ENCODE measurements around the gene LDLRAD3.
"Not testable (repeated sequence)": the region's sequence is repeated elsewhere in the genome, so short reads cannot be mapped to it uniquely, and the experiment has no call there.

The LDLRAD3 gene

DNA sequence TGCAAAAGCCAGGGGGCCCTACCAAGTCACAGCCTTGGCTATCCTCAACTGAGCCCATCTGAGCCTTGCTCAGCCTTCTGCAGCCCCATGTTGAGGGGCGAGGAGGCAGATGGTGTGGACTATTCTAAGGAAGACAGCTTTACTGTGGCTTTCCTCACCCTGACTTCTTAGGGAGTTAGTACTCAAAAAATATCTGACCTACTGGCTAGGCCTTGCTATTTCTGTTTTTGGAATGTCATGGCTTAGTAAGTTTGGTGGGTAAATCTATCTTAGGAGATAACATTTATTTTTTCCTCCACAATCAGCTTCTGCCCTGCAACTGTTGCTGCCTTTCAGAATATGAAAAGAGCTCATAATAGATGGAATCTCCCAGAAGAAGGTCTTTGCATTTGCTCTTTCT, 80.9 kb downstream of the LDLRAD3 start:
- peak in 1 of 2 experiments; percentile 1 for DNase-seq

- DNase-seq, result no peak
These were observed 82.6 kb downstream of the LDLRAD3 start for GRCh38 chr11:36026315-36026968.

DNA sequence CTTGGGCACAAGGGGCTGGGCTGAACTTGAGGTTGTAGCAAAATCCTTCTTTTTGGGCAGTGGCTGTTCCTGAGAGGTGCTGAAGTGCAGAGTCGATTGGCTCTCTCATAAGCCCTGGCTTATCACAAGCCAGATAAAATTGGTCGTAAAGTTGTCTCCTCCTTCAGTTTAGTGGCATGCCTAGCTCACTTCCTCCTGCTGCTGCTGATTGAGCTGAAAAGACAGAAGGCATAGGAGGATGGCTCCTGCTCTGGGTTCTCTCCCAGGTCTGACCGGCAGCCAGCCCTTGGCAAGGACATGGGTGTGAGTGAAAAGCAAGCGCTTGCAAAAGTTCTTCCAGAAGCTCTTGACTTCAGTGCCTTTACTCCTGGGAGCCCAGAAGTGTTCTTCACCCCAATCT, 83.9 kb downstream of the LDLRAD3 start:
- DNase-seq, result no peak

DNA sequence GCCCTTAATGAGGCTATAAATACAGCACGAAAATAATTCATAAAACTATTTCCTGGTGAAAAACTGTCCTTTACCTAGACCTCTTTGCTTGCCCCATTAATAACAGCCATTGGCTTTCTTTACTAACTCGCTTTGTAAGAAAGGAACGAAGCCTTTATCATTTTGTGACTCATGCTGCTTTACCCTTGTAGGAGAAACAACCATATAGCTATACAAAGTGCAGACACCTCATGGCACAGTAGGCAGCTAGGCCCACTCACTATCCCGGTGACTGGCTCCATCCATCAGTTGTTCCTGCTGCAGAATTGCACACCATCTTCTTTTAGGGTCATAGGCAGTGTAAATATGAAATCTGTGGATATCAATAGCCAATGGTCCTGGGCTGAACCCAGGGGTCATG, 85.8 kb downstream of the LDLRAD3 start:
- DNase-seq, result no peak

DNA sequence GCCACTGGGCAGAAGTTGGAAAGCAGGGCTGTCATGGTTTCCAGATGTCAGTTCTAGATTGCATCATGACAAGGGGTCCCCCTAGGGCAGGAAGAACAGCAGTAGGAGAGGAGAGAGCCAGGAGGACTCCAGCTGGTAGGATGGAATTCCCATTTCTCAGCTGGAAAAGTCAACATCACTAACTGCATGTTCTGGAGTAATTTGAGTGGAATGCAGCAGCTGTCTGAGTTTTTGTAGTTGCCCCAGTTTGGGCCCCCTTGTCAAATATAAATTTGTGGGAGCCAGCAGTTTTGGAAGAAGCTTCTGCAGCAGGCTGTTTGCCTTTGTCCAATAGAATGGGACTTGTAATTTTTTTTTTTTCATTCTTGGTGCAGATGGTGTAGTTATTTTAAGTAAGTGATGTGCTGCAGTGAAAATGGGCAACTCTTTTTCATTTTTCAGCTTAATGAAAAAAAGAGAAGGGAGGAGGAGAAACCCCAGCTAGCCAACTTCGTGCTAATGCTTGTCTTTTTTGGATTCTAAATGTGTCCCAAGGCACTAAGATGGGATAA, 86.9 kb downstream of the LDLRAD3 start:
- DNase-seq, result no peak

- no peak for DNase-seq
These were observed 89.4 kb downstream of the LDLRAD3 start for GRCh38 chr11:36033082-36033751.

DNA sequence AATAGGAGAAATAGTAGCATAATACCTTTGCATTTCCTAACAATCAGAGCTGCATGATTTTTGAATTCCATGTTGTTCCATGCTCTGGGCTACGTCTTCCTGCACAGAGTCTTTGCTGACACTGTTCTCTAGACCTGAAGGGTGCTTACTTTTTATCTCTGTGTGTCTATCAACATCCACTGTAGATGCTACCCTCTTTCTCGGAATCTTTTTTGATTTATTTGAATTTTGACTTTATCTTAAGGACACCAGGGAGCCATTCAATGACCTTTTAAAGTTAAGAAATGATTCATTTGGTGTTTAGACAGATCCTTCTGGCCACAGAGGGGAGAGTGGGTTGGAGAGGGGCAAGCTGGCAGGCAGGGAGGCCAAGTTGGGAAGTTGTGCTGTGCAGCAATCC, 90.1 kb downstream of the LDLRAD3 start:
- no peak for DNase-seq

- no peak for DNase-seq
These were observed 90.9 kb downstream of the LDLRAD3 start for GRCh38 chr11:36034551-36035331.

DNA sequence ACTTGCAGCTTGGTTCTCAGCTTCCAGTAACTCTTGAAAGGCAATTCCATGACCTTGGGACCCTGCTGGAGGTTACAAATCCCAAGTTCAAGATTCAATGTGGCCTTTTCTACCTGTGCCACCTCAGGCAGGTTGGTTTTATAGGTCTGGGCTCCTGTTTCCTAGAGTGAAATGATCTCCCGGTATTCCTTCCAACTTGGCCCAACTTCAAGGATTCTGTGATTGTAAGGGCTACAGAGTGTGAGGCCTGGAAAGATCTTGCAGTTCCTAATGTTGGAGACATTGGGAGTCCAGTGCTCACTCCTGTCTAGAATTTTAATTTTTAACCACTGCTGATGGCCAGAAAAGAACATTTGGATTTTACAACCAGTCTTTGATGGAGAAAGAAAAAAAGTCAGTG, 91.6 kb downstream of the LDLRAD3 start:
- DNase-seq, result no peak

DNA sequence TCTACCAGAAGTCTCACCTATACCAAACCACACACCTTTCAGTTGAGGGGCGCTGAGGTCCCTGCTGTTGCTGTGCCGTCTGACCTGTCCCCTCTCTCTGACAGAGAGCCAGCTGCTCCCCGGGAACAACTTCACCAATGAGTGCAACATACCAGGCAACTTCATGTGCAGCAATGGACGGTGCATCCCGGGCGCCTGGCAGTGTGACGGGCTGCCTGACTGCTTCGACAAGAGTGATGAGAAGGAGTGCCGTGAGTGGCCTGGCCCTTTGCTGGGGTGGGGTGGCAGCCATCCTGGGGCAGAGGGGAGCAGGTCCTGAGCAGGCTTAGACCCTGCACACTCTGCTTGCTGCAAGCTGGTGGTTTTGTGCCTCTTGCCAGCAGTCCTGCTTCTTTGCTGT, 92.1 kb downstream of the LDLRAD3 start:
- no peak for DNase-seq

GRCh38 chr11:36037031-36037430, 93.2 kb downstream of the LDLRAD3 start:
- DNase-seq, result no peak

- DNase-seq, result no peak
These were observed 94.7 kb downstream of the LDLRAD3 start for GRCh38 chr11:36038541-36038940.

DNA sequence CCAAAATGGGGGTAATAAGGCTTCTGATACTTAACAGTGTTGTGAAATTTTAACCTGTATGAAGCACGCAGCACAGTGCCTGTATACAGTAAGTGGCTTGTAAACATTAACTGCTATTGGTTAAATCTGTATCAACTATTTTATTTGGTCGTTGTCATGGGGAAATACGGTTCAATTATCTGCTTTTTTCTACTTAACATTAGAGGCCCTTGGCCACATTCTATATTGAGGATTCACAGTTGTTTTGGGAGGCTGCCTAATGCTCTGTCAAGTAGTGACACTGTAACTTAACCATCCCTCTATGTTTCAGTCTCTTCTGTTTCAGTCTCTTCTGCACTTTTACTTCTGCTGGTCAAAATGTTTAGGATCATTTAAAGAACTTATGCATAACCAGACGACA, 95.6 kb downstream of the LDLRAD3 start:
- no peak for DNase-seq

GRCh38 chr11:36041988-36042611, 98.2 kb downstream of the LDLRAD3 start:
- DNase-seq, result peak; percentile 21 to 52

DNA sequence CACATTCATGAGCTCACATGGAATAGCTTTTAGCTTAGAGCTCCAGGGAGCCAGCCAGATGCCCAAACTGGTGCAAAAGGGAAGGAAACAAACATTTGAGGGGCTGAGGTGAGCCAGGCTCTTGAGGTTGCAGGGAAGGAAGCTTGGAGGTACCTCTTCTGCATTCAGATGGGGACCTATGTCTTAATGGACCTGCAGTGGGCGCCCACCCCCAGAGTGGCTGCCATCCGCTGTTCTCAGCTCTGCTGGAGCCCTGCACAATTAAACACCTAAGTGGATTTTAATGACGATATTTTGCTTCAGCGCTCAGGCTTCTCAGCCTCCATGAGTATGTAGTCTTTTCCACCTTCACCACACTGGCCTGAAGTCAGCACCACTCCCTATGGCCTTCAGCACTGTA, 100.8 kb downstream of the LDLRAD3 start:
- DNase-seq, result no peak

DNA sequence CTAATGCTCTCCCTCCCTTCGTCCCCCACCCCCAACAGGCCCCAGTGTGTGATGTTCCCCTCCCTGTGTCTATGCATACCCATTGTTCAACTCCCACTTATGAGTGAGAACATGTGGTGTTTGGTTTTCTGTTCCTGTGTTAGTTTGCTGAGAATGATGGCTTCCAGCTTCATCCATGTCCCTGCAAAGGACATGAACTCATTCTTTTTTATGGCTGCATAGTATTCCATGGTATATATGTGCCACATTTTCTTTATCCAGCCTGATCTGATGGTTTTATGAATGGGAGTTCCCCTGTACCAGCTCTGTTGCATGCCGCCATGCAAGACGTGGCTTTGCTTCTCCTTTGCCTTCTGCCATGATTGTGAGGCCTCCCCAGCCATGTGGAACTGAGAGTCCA, 102.1 kb downstream of the LDLRAD3 start:
- not testable (repeated sequence) for DNase-seq

- no peak for DNase-seq
These were observed 103.1 kb downstream of the LDLRAD3 start for GRCh38 chr11:36046932-36047331.

DNA sequence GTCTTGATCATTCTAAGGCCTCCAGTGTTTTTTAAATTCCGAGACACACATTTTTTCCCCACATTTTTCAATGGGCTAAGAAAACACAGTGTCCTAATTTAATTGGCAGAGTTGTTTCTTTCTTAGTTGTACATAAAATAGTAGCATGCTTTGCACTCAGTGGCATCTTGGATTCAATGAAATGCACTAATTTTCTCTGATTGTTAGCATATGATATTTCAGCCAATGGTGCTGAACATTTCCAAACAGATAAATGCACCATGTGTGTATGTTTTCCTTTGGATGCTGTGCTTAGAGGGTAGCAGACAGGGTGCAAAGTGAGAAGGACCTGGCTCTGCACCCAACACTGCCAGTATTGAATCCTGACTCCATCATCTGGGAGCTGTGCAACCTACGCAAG, 103.5 kb downstream of the LDLRAD3 start:
- no peak for DNase-seq

GRCh38 chr11:36048496-36049247, 104.8 kb downstream of the LDLRAD3 start:
- no peak for DNase-seq

DNA sequence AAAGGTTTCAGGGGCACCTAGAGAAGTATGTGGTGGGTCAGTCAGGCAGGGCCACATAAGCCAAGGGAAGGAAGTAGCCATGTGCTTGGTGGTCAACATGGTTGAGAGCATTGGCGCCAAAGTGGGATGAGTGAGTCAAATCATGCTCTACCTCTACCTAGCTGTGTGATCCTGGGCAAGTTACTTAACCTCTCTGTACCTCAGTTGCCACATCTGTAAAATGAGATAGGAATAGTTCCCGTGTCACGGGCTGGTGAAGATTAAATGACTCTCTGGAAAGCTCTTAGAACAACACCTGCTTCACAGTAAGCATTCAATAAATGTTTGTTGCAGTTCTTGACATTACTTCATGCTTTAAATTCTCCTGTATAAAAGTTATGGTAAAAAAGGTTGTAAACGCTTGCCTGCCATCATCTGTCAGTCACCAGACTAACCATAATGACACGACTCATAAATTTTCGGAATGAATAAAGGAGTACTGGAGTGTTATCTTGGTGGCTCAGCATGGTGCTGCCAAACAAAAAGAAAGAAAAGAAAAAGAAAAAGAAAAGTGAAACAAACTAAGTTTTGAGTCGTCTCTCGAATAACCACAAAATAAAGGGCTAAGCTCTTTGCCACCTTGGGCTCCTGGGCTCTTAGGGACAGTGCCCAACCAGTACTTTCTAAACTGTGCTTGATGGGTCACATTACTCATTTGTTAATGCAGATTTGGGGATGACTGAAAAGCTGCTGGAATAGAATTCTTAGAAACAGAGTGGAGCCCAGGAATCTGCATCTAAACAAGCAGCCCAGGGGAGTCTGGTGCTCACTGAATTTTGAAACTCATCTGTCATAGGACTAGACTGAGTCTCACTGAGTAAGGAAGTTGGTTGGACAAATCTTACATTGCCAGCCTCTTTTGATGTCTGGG, 107.6 kb downstream of the LDLRAD3 start:
- no peak for DNase-seq

- DNase-seq, result no peak
These were observed 109.4 kb downstream of the LDLRAD3 start for GRCh38 chr11:36053281-36053680.
